ENCODE data around the gene SAMD14. TPM values are rescaled to one million over a fixed set of nuclear protein-coding genes. Genes with fewer than 3 reads are reported as not detected.

The SAMD14 gene
- total RNA-seq, 1 donor from 2014 or later, result 82.0 TPM

GRCh38 chr17:50171371-50172071, 41.6 kb upstream of the SAMD14 start:
- DNase-seq (ENCODE audit: low spot score), result no peak
- Mint-ChIP-seq H3K4me1 (ENCODE audit: unreplicated experiment) (peaks cover 5% of the 10 kb centered on the region), H3K27ac (ENCODE audit: unreplicated experiment) (no peak overlapping the region), H3K27me3 (ENCODE audit: unreplicated experiment) (peaks cover 6% of the 10 kb centered on the region), H3K9me3 (ENCODE audit: unreplicated experiment) (no peaks in the 10 kb centered on the region), H3K36me3 (ENCODE audit: low read depth, unreplicated experiment) (peaks cover 4% of the 10 kb centered on the region), H3K4me3 (ENCODE audit: unreplicated experiment) (no peak overlapping the region)
- no peak for TF ChIP-seq CTCF (IDR thresholded peaks at IDR 0.05; ENCODE audit: unreplicated experiment)

- no peak for TF ChIP-seq CTCF (IDR thresholded peaks at IDR 0.05; ENCODE audit: unreplicated experiment)
- H3K4me1 Mint-ChIP-seq (ENCODE audit: unreplicated experiment), result peaks cover 5% of the 10 kb centered on the region
- H3K27me3 Mint-ChIP-seq (ENCODE audit: unreplicated experiment), result peaks cover 6% of the 10 kb centered on the region
- no peak for DNase-seq (ENCODE audit: low spot score)
- no peaks in the 10 kb centered on the region for H3K9me3 Mint-ChIP-seq (ENCODE audit: unreplicated experiment)
- H3K36me3 Mint-ChIP-seq (ENCODE audit: low read depth, unreplicated experiment), result peaks cover 4% of the 10 kb centered on the region
- no peak overlapping the region for H3K4me3 Mint-ChIP-seq (ENCODE audit: unreplicated experiment)
- no peak overlapping the region for H3K27ac Mint-ChIP-seq (ENCODE audit: unreplicated experiment)
Measured at GRCh38 chr17:50170662-50171370, 40.9 kb upstream of the SAMD14 start.

GRCh38 chr17:50169881-50170459, 40.0 kb upstream of the SAMD14 start:
- peaks cover 11% of the 10 kb centered on the region for H3K27me3 Mint-ChIP-seq (ENCODE audit: unreplicated experiment)
- no peak for TF ChIP-seq CTCF (IDR thresholded peaks at IDR 0.05; ENCODE audit: unreplicated experiment)
- H3K27ac Mint-ChIP-seq (ENCODE audit: unreplicated experiment), result no peak overlapping the region
- H3K9me3 Mint-ChIP-seq (ENCODE audit: unreplicated experiment), result no peaks in the 10 kb centered on the region
- H3K36me3 Mint-ChIP-seq (ENCODE audit: low read depth, unreplicated experiment), result peaks cover 4% of the 10 kb centered on the region
- no peak for DNase-seq (ENCODE audit: low spot score)
- no peak overlapping the region for H3K4me3 Mint-ChIP-seq (ENCODE audit: unreplicated experiment)
- H3K4me1 Mint-ChIP-seq (ENCODE audit: unreplicated experiment), result peaks cover 5% of the 10 kb centered on the region

- DNase-seq (ENCODE audit: low spot score), result peak; percentile 67
- H3K4me3 Mint-ChIP-seq (ENCODE audit: unreplicated experiment), result peak overlapping the region; percentile 37
- H3K36me3 Mint-ChIP-seq (ENCODE audit: low read depth, unreplicated experiment), result peaks cover 4% of the 10 kb centered on the region
- H3K27me3 Mint-ChIP-seq (ENCODE audit: unreplicated experiment), result peaks cover 11% of the 10 kb centered on the region
- peaks cover 5% of the 10 kb centered on the region for H3K4me1 Mint-ChIP-seq (ENCODE audit: unreplicated experiment)
- no peaks in the 10 kb centered on the region for H3K9me3 Mint-ChIP-seq (ENCODE audit: unreplicated experiment)
- H3K27ac Mint-ChIP-seq (ENCODE audit: unreplicated experiment), result no peak overlapping the region
- TF ChIP-seq CTCF (IDR thresholded peaks at IDR 0.05; ENCODE audit: unreplicated experiment), result peak; percentile 55
Measured at GRCh38 chr17:50169121-50169764, 39.3 kb upstream of the SAMD14 start.

Data from endothelial cell (in vitro differentiated cells).